Stomach (tissue), 4 donors: ENCODE measurements around the gene CD68.

Source experiments
- CTCF ChIP-seq, 7 experiments: fragments of 450-650 bp in 4 of 7; fragments of 200-600 bp in 3 of 7; sonication (generic) in 3 of 7; IDR thresholded peaks; one replicate each; pipeline ENCODE4 v1.5.1; 2016 to 2019; ENCODE audit warnings: antibody characterized with exemption in 7 of 7, control low read depth in 2 of 7, mild to moderate bottlenecking in 1 of 7
- POLR2A ChIP-seq, 4 donors: fragments of 450-650 bp; IDR thresholded peaks; one replicate each; pipeline ENCODE4 v1.6.1; 2016; ENCODE audit warnings: antibody characterized with exemption in 4 of 4, control low read depth in 2 of 4, mild to moderate bottlenecking in 1 of 4, moderate library complexity in 1 of 4

GRCh38 chr17:7611635-7612293 lies 32.3 kb downstream of the CD68 start:
- TF ChIP-seq POLR2A (IDR thresholded peaks at IDR 0.05) (no peak), CTCF (IDR thresholded peaks at IDR 0.05) (no peak)
